Measurements from ENCODE around the gene KLC4. TPM values are rescaled to one million over a fixed set of nuclear protein-coding genes. Genes with fewer than 3 reads are reported as not detected.
"Not testable (repeated sequence)": the region's sequence is repeated elsewhere in the genome, so short reads cannot be mapped to it uniquely, and the experiment has no call there.

KLC4 gene
- total RNA-seq, 1 experiment from 2014 or later = 50.7 TPM

GRCh38 chr6:43107344-43108062 is 48.1 kb downstream of the KLC4 start:
- no peaks in the 10 kb centered on the region for H3K4me1 Mint-ChIP-seq (ENCODE audit: low read depth, unreplicated experiment)
- no peak for DNase-seq
- H3K27me3 Mint-ChIP-seq (ENCODE audit: unreplicated experiment) = no peaks in the 10 kb centered on the region
- CTCF ChIA-PET = no interaction called here
- H3K27ac Mint-ChIP-seq (ENCODE audit: unreplicated experiment) = no peak overlapping the region
- no peaks in the 10 kb centered on the region for H3K36me3 Mint-ChIP-seq (ENCODE audit: insufficient read depth, unreplicated experiment)
- no peaks in the 10 kb centered on the region for H3K9me3 Mint-ChIP-seq (ENCODE audit: low read depth, unreplicated experiment)
- H3K4me3 Mint-ChIP-seq (ENCODE audit: low read depth, unreplicated experiment) = no peak overlapping the region
- no TSS peak for BruUV-seq (replicated peaks)
- no peak for TF ChIP-seq CTCF (IDR thresholded peaks at IDR 0.05; ENCODE audit: unreplicated experiment)
- intact Hi-C loops (cut with micrococcal nuclease; ENCODE audit: unreplicated experiment) = no loop called here

GRCh38 chr6:43113431-43114260 is 54.2 kb downstream of the KLC4 start:
- no peak for DNase-seq
- intact Hi-C loops (cut with micrococcal nuclease; ENCODE audit: unreplicated experiment) = no loop called here
- CTCF ChIA-PET = interaction anchor here (0.6 to 1.0 kb wide), 4 partner anchors 12 to 54 kb away, joined by 3 to 5 read pairs (median 4); partner anchors contain the start of genes KLC4 and MRPL2

GRCh38 chr6:43115365-43115764 is 55.9 kb downstream of the KLC4 start:
- Mint-ChIP-seq H3K27me3 (ENCODE audit: unreplicated experiment) (no peaks in the 10 kb centered on the region), H3K36me3 (ENCODE audit: insufficient read depth, unreplicated experiment) (no peaks in the 10 kb centered on the region), H3K27ac (ENCODE audit: unreplicated experiment) (no peak overlapping the region), H3K9me3 (ENCODE audit: low read depth, unreplicated experiment) (no peaks in the 10 kb centered on the region), H3K4me1 (ENCODE audit: low read depth, unreplicated experiment) (peaks cover 9% of the 10 kb centered on the region), H3K4me3 (ENCODE audit: low read depth, unreplicated experiment) (no peak overlapping the region)
- intact Hi-C loops (cut with micrococcal nuclease; ENCODE audit: unreplicated experiment) = no loop called here
- CTCF ChIA-PET = interaction anchor here (0.7 kb wide), 1 partner anchor 39 kb away, joined by 7 read pairs; the partner anchor contains the start of gene PTK7
- TF ChIP-seq CTCF (IDR thresholded peaks at IDR 0.05; ENCODE audit: unreplicated experiment) = no peak
- DNase-seq = no peak
- BruUV-seq (replicated peaks) = no TSS peak

More at GRCh38 chr6:43113431-43114260, 54.2 kb downstream of the KLC4 start:
- BruUV-seq (replicated peaks) = no TSS peak
- H3K9me3 Mint-ChIP-seq (ENCODE audit: low read depth, unreplicated experiment) = no peaks in the 10 kb centered on the region
- H3K4me1 Mint-ChIP-seq (ENCODE audit: low read depth, unreplicated experiment) = peaks cover 9% of the 10 kb centered on the region
- TF ChIP-seq CTCF (IDR thresholded peaks at IDR 0.05; ENCODE audit: unreplicated experiment) = no peak
- no peak overlapping the region for H3K4me3 Mint-ChIP-seq (ENCODE audit: low read depth, unreplicated experiment)
- no peaks in the 10 kb centered on the region for H3K36me3 Mint-ChIP-seq (ENCODE audit: insufficient read depth, unreplicated experiment)
- no peak overlapping the region for H3K27ac Mint-ChIP-seq (ENCODE audit: unreplicated experiment)
- H3K27me3 Mint-ChIP-seq (ENCODE audit: unreplicated experiment) = no peaks in the 10 kb centered on the region

- CTCF ChIA-PET = interaction anchor here (0.7 kb wide), 1 partner anchor 622 kb away, joined by 3 read pairs; no protein-coding TSS in a partner anchor
- H3K27ac Mint-ChIP-seq (ENCODE audit: unreplicated experiment); H3K4me1 Mint-ChIP-seq (ENCODE audit: low read depth, unreplicated experiment); H3K27me3 Mint-ChIP-seq (ENCODE audit: unreplicated experiment); H3K36me3 Mint-ChIP-seq (ENCODE audit: insufficient read depth, unreplicated experiment); BruUV-seq (replicated peaks); intact Hi-C loops (cut with micrococcal nuclease; ENCODE audit: unreplicated experiment); H3K4me3 Mint-ChIP-seq (ENCODE audit: low read depth, unreplicated experiment); DNase-seq; H3K9me3 Mint-ChIP-seq (ENCODE audit: low read depth, unreplicated experiment): not testable (repeated sequence)
Observed at GRCh38 chr6:43117466-43117865, 58.0 kb downstream of the KLC4 start.

Measured in Calu3 (cell line).